Astrocyte (in vitro differentiated cells and primary cell): ENCODE results near the gene TMED4. TPM values are rescaled to one million over a fixed set of nuclear protein-coding genes. Genes with fewer than 3 reads are reported as not detected.

Source experiments
- DNase-seq: peaks from one replicate; pipeline ENCODE4 v3.0.0-alpha.2; 2010; ENCODE audit warnings: low read depth
- FAIRE-seq: peaks from 2 replicates; lab custom pipeline; 2011; peaks lifted over from hg19 to GRCh38; lab: Jason Lieb, UNC
- H2AFZ ChIP-seq: 2 replicates; pipeline ENCODE4 v1.6.0; 2012; ENCODE audit warnings: low read depth, low read length, inconsistent platforms
- H3K27ac ChIP-seq: 2 replicates; pipeline ENCODE4 v1.5.1; 2011; ENCODE audit warnings: low read depth, low read length, inconsistent platforms
- H3K27me3 ChIP-seq: 2 replicates; pipeline ENCODE4 v1.6.0; 2011; ENCODE audit warnings: low read length, inconsistent platforms; ENCODE audit not compliant: insufficient read depth
- H3K36me3 ChIP-seq: 2 replicates; pipeline ENCODE4 v1.5.1; 2011; ENCODE audit warnings: low read length, inconsistent platforms; ENCODE audit not compliant: insufficient read depth
- H3K4me1 ChIP-seq: 2 replicates; pipeline ENCODE4 v1.5.1; 2011; ENCODE audit warnings: low read length, inconsistent platforms; ENCODE audit not compliant: insufficient read depth
- H3K4me2 ChIP-seq: 2 replicates; pipeline ENCODE4 v1.6.0; 2012; ENCODE audit warnings: low read length, inconsistent platforms
- H3K4me3 ChIP-seq: 2 replicates; pipeline ENCODE4 v1.5.1; 2011; ENCODE audit warnings: low read depth, mild to moderate bottlenecking, low read length, inconsistent platforms; ENCODE audit not compliant: insufficient read depth
- H3K79me2 ChIP-seq: 2 replicates; pipeline ENCODE4 v1.6.0; 2012; ENCODE audit warnings: mild to moderate bottlenecking, low read length, inconsistent platforms; ENCODE audit not compliant: insufficient read depth
- H3K9ac ChIP-seq: 2 replicates; pipeline ENCODE4 v1.6.0; 2012; ENCODE audit warnings: mild to moderate bottlenecking, low read length, inconsistent platforms
- H3K9me3 ChIP-seq: 2 replicates; pipeline ENCODE4 v1.5.1; 2012; ENCODE audit warnings: low read depth, mild to moderate bottlenecking, low read length, inconsistent platforms; ENCODE audit not compliant: insufficient read depth
- H4K20me1 ChIP-seq: 2 replicates; pipeline ENCODE4 v1.6.0; 2012; ENCODE audit warnings: low read length, inconsistent platforms; ENCODE audit not compliant: insufficient read depth
- H3K27ac Mint-ChIP-seq: one replicate; pipeline ENCODE4 v1.8.0; 2021; ENCODE audit warnings: mild to moderate bottlenecking, mixed read lengths; ENCODE audit not compliant: unreplicated experiment
- H3K27me3 Mint-ChIP-seq: one replicate; pipeline ENCODE4 v1.8.0; 2021; ENCODE audit warnings: low read depth, mixed read lengths; ENCODE audit not compliant: unreplicated experiment
- H3K36me3 Mint-ChIP-seq: one replicate; pipeline ENCODE4 v1.8.0; 2021; ENCODE audit warnings: low read depth, mixed read lengths; ENCODE audit not compliant: unreplicated experiment
- H3K4me1 Mint-ChIP-seq: one replicate; pipeline ENCODE4 v1.8.0; 2021; ENCODE audit warnings: low read depth, mixed read lengths; ENCODE audit not compliant: unreplicated experiment
- H3K4me3 Mint-ChIP-seq: one replicate; pipeline ENCODE4 v1.8.0; 2021; ENCODE audit warnings: mild to moderate bottlenecking, moderate library complexity, mixed read lengths; ENCODE audit not compliant: unreplicated experiment
- H3K9me3 Mint-ChIP-seq: one replicate; pipeline ENCODE4 v1.8.0; 2021; ENCODE audit warnings: mild to moderate bottlenecking, mixed read lengths; ENCODE audit not compliant: unreplicated experiment
- EZH2 ChIP-seq: IDR thresholded peaks from 2 replicates; pipeline ENCODE4 v1.6.1; 2012; ENCODE audit warnings: mild to moderate bottlenecking, low read length, inconsistent platforms; ENCODE audit not compliant: insufficient read depth
- total RNA-seq: library from RNA; stranded (reverse); gene quantifications from 2 replicates; pipeline ENCODE4 v1.2.1, GENCODE V29; 2021
- TF ChIP-seq, protein P1 (sequence below): IDR thresholded peaks from 2 replicates; pipeline ENCODE4 v1.5.1; 2011; ENCODE audit warnings: low read depth, mild to moderate bottlenecking, inconsistent platforms, low read length, moderate library complexity; ENCODE audit not compliant: insufficient read depth

Gene TMED4
- total RNA-seq, 1 donor from 2014 or later = 69.2 TPM

- Histone ChIP-seq H3K27ac (no peak overlapping the region), H3K9me3 (no peaks in the 10 kb centered on the region), H2AFZ (no peak overlapping the region), H3K4me1 (no peaks in the 10 kb centered on the region), H3K4me2 (no peak overlapping the region), H3K27me3 (no peaks in the 10 kb centered on the region), H3K36me3 (no peaks in the 10 kb centered on the region), H3K9ac (no peak overlapping the region), H3K79me2 (no peaks in the 10 kb centered on the region), H4K20me1 (no peaks in the 10 kb centered on the region), H3K4me3 (no peak overlapping the region)
- Mint-ChIP-seq H3K27me3 (peaks cover under 1% of the 10 kb centered on the region), H3K27ac (no peak overlapping the region), H3K36me3 (no peaks in the 10 kb centered on the region), H3K4me1 (no peaks in the 10 kb centered on the region), H3K4me3 (no peak overlapping the region), H3K9me3 (no peaks in the 10 kb centered on the region)
- TF ChIP-seq, protein P1, sequence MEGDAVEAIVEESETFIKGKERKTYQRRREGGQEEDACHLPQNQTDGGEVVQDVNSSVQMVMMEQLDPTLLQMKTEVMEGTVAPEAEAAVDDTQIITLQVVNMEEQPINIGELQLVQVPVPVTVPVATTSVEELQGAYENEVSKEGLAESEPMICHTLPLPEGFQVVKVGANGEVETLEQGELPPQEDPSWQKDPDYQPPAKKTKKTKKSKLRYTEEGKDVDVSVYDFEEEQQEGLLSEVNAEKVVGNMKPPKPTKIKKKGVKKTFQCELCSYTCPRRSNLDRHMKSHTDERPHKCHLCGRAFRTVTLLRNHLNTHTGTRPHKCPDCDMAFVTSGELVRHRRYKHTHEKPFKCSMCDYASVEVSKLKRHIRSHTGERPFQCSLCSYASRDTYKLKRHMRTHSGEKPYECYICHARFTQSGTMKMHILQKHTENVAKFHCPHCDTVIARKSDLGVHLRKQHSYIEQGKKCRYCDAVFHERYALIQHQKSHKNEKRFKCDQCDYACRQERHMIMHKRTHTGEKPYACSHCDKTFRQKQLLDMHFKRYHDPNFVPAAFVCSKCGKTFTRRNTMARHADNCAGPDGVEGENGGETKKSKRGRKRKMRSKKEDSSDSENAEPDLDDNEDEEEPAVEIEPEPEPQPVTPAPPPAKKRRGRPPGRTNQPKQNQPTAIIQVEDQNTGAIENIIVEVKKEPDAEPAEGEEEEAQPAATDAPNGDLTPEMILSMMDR = no peak
- DNase-seq (no peak), FAIRE-seq (no peak)
Measured at GRCh38 chr7:44595934-44596635, 14.1 kb upstream of the TMED4 start.

DNA sequence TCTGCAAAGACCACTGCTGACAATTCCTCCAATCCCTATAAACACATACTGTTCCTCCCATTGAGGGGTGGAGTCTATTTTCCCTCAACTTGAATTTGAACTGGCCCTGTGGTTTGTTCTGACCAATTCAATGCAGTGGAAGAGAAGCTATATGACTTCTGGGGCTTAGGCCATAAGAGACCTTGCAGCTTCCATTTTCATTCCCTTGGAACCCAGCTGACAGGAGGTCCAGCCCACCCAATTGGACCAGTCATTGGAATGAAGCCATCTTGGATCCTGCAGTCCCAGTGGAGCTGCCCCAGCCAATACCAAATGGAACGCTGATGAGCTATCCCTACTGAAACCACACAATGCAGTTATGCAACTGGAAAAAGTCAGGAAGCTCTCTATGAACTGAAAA lies 8.9 kb upstream of the TMED4 start:
- Histone ChIP-seq H3K27ac (no peak overlapping the region), H2AFZ (no peak overlapping the region)

More for the DNA sequence above, 8.9 kb upstream of the TMED4 start:
- FAIRE-seq = no peak
- no peaks in the 10 kb centered on the region for H3K9me3 Mint-ChIP-seq
- Histone ChIP-seq H3K36me3 (no peaks in the 10 kb centered on the region), H3K9me3 (no peaks in the 10 kb centered on the region), H4K20me1 (no peaks in the 10 kb centered on the region), H3K9ac (no peak overlapping the region), H3K4me3 (no peak overlapping the region), H3K4me1 (no peaks in the 10 kb centered on the region), H3K79me2 (no peaks in the 10 kb centered on the region), H3K4me2 (no peak overlapping the region), H3K27me3 (no peaks in the 10 kb centered on the region)
- no peak for DNase-seq
- H3K4me3 Mint-ChIP-seq = no peak overlapping the region
- no peaks in the 10 kb centered on the region for H3K27me3 Mint-ChIP-seq
- no peak for TF ChIP-seq EZH2
- TF ChIP-seq, protein P1 = no peak
- no peaks in the 10 kb centered on the region for H3K36me3 Mint-ChIP-seq
- H3K27ac Mint-ChIP-seq = no peak overlapping the region
- no peaks in the 10 kb centered on the region for H3K4me1 Mint-ChIP-seq
